Measurements from ENCODE around the gene SLC6A13.

SLC6A13 gene

GRCh38 chr12:229441-230191 is 33.0 kb downstream of the SLC6A13 start:
- no peak overlapping the region for H3K27ac ChIP-seq (ENCODE audit: low read depth, low read length)
- no peak overlapping the region for H3K14ac ChIP-seq (ENCODE audit: low read length)
- H3K4me3 ChIP-seq (ENCODE audit: low read depth, low read length): no peak overlapping the region
- no peak overlapping the region for H3K18ac ChIP-seq (ENCODE audit: low read length)
- no peaks in the 10 kb centered on the region for H3K79me1 ChIP-seq (ENCODE audit: low read length)
- no CpG with 5 or more reads among the region's 26 CpGs for whole genome bisulfite sequencing (ENCODE audit: extremely low coverage, insufficient coverage, insufficient read length)
- H2BK120ac ChIP-seq (ENCODE audit: insufficient read depth, low read length, poor library complexity): no peak overlapping the region
- no peaks in the 10 kb centered on the region for H3K79me2 ChIP-seq (ENCODE audit: control insufficient read depth, insufficient read depth, low read length, poor library complexity)
- no peaks in the 10 kb centered on the region for H3K36me3 ChIP-seq (ENCODE audit: control insufficient read depth in 1 of 2, insufficient read depth in 2 of 2, low read length in 2 of 2)
- DNase-seq: no peak
- H3K4ac ChIP-seq (ENCODE audit: low read depth, low read length): no peak overlapping the region
- H3K4me1 ChIP-seq (ENCODE audit: control insufficient read depth in 1 of 2, insufficient read depth in 2 of 2, low read length in 2 of 2): no peaks in the 10 kb centered on the region
- no peak overlapping the region for H4K12ac ChIP-seq (ENCODE audit: low read depth, low read length)
- no peak overlapping the region for H3K23ac ChIP-seq (ENCODE audit: low read length)
- H2AFZ ChIP-seq (ENCODE audit: insufficient read depth, low read length, poor library complexity): no peak overlapping the region
- no peak overlapping the region for H4K8ac ChIP-seq (ENCODE audit: low read depth, low read length)
- no peaks in the 10 kb centered on the region for H3K9me3 ChIP-seq (ENCODE audit: insufficient read depth, low read depth, low read length)
- no peak overlapping the region for H2BK5ac ChIP-seq (ENCODE audit: low read depth, low read length, poor library complexity)
- no peak overlapping the region for H2AK5ac ChIP-seq (ENCODE audit: low read length)
- no peak overlapping the region for H2BK12ac ChIP-seq (ENCODE audit: low read length)
- no peak overlapping the region for H4K91ac ChIP-seq (ENCODE audit: low read depth, low read length)
- H3K4me2 ChIP-seq (ENCODE audit: low read length): no peak overlapping the region
- H3K9ac ChIP-seq (ENCODE audit: low read length): no peak overlapping the region
- no peaks in the 10 kb centered on the region for H3K27me3 ChIP-seq (ENCODE audit: insufficient read depth, low read length)

- H3K9me3 ChIP-seq (ENCODE audit: insufficient read depth, low read depth, low read length): no peaks in the 10 kb centered on the region
- H2AK5ac ChIP-seq (ENCODE audit: low read length): no peak overlapping the region
- H3K27ac ChIP-seq (ENCODE audit: low read depth, low read length): no peak overlapping the region
- no peaks in the 10 kb centered on the region for H3K79me2 ChIP-seq (ENCODE audit: control insufficient read depth, insufficient read depth, low read length, poor library complexity)
- no peak overlapping the region for H3K23ac ChIP-seq (ENCODE audit: low read length)
- no peak overlapping the region for H4K8ac ChIP-seq (ENCODE audit: low read depth, low read length)
- H3K4me2 ChIP-seq (ENCODE audit: low read length): no peak overlapping the region
- H2BK12ac ChIP-seq (ENCODE audit: low read length): no peak overlapping the region
- no peak overlapping the region for H3K4me3 ChIP-seq (ENCODE audit: low read depth, low read length)
- H2AFZ ChIP-seq (ENCODE audit: insufficient read depth, low read length, poor library complexity): no peak overlapping the region
- no peak overlapping the region for H3K9ac ChIP-seq (ENCODE audit: low read length)
- H3K27me3 ChIP-seq (ENCODE audit: insufficient read depth, low read length): no peaks in the 10 kb centered on the region
- no peak overlapping the region for H3K4ac ChIP-seq (ENCODE audit: low read depth, low read length)
- H3K79me1 ChIP-seq (ENCODE audit: low read length): no peaks in the 10 kb centered on the region
- no peak overlapping the region for H2BK5ac ChIP-seq (ENCODE audit: low read depth, low read length, poor library complexity)
- H3K14ac ChIP-seq (ENCODE audit: low read length): no peak overlapping the region
- H4K12ac ChIP-seq (ENCODE audit: low read depth, low read length): no peak overlapping the region
- H4K91ac ChIP-seq (ENCODE audit: low read depth, low read length): no peak overlapping the region
- no peak overlapping the region for H3K18ac ChIP-seq (ENCODE audit: low read length)
- no peak for DNase-seq
- H3K4me1 ChIP-seq (ENCODE audit: control insufficient read depth in 1 of 2, insufficient read depth in 2 of 2, low read length in 2 of 2): no peaks in the 10 kb centered on the region
- H2BK120ac ChIP-seq (ENCODE audit: insufficient read depth, low read length, poor library complexity): no peak overlapping the region
- no peaks in the 10 kb centered on the region for H3K36me3 ChIP-seq (ENCODE audit: control insufficient read depth in 1 of 2, insufficient read depth in 2 of 2, low read length in 2 of 2)
- WGBS (ENCODE audit: extremely low coverage, insufficient coverage, insufficient read length): no CpG with 5 or more reads among the region's 3 CpGs
Measured at GRCh38 chr12:228846-229200, 33.8 kb downstream of the SLC6A13 start.

DNA sequence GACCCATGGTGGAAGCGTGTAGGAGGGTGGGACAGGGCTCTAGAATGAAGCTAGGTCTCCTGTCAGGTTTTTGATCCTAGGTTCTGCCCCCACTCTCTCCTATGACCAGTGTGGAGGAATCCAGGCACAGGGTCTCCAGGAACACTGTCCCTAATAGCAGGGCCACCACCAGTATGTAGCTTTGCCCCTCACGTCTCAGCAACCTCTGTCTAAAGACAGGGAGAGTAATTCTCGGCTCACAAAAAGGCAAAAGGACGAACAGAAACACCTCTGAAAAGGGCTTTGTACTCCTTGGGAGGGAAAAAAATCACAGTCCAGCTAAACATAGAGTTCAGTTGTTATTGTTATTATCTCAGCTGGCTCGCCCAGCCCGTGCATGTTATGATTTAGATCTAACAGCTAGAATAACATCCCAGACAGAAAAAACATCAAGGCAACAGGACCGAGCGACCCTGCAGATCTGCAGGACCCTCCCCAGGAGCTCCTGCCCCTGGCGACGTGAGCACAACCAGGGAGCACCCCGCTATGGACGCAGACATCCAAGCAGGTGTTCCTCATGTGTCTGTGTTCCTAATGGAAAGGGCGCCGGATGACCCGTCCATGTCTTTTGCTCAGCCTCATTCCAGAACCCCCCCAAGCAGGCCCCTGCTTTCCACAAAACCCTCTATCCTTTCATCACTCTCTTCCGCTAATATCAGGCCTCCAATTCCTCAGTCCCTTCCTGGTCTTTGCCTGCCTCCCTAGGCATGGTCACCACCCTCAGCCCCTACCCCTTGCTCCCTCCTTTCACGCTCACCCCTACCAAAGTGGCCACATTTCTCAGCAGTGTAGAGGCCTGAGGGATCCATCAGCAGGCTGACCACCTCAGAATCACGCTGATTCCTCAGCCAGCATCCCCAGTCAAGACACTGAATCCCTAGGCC is 34.5 kb downstream of the SLC6A13 start:
- Histone ChIP-seq H3K18ac (ENCODE audit: low read length) (no peak overlapping the region), H2BK120ac (ENCODE audit: insufficient read depth, low read length, poor library complexity) (no peak overlapping the region), H2AK5ac (ENCODE audit: low read length) (no peak overlapping the region), H3K4me1 (ENCODE audit: control insufficient read depth in 1 of 2, insufficient read depth in 2 of 2, low read length in 2 of 2) (no peaks in the 10 kb centered on the region), H3K79me1 (ENCODE audit: low read length) (no peaks in the 10 kb centered on the region), H4K8ac (ENCODE audit: low read depth, low read length) (no peak overlapping the region), H3K36me3 (ENCODE audit: control insufficient read depth in 1 of 2, insufficient read depth in 2 of 2, low read length in 2 of 2) (no peaks in the 10 kb centered on the region), H3K4me3 (ENCODE audit: low read depth, low read length) (no peak overlapping the region), H2AFZ (ENCODE audit: insufficient read depth, low read length, poor library complexity) (no peak overlapping the region), H2BK12ac (ENCODE audit: low read length) (no peak overlapping the region), H3K4ac (ENCODE audit: low read depth, low read length) (no peak overlapping the region), H4K12ac (ENCODE audit: low read depth, low read length) (no peak overlapping the region), H3K79me2 (ENCODE audit: control insufficient read depth, insufficient read depth, low read length, poor library complexity) (no peaks in the 10 kb centered on the region), H3K23ac (ENCODE audit: low read length) (no peak overlapping the region), H3K9me3 (ENCODE audit: insufficient read depth, low read depth, low read length) (no peaks in the 10 kb centered on the region), H3K4me2 (ENCODE audit: low read length) (no peak overlapping the region), H4K91ac (ENCODE audit: low read depth, low read length) (no peak overlapping the region), H3K9ac (ENCODE audit: low read length) (no peak overlapping the region), H3K27me3 (ENCODE audit: insufficient read depth, low read length) (no peaks in the 10 kb centered on the region), H3K27ac (ENCODE audit: low read depth, low read length) (no peak overlapping the region), H2BK5ac (ENCODE audit: low read depth, low read length, poor library complexity) (no peak overlapping the region), H3K14ac (ENCODE audit: low read length) (no peak overlapping the region)
- DNase-seq: no peak
- WGBS (ENCODE audit: extremely low coverage, insufficient coverage, insufficient read length): no CpG with 5 or more reads among the region's 18 CpGs

GRCh38 chr12:227286-227915 is 35.2 kb downstream of the SLC6A13 start:
- Histone ChIP-seq H3K27me3 (ENCODE audit: insufficient read depth, low read length) (no peaks in the 10 kb centered on the region), H4K12ac (ENCODE audit: low read depth, low read length) (no peak overlapping the region), H3K14ac (ENCODE audit: low read length) (no peak overlapping the region), H3K4me3 (ENCODE audit: low read depth, low read length) (no peak overlapping the region), H2BK12ac (ENCODE audit: low read length) (no peak overlapping the region), H3K4ac (ENCODE audit: low read depth, low read length) (no peak overlapping the region), H3K4me1 (ENCODE audit: control insufficient read depth in 1 of 2, insufficient read depth in 2 of 2, low read length in 2 of 2) (no peaks in the 10 kb centered on the region), H2AFZ (ENCODE audit: insufficient read depth, low read length, poor library complexity) (no peak overlapping the region), H3K9me3 (ENCODE audit: insufficient read depth, low read depth, low read length) (no peaks in the 10 kb centered on the region), H2BK5ac (ENCODE audit: low read depth, low read length, poor library complexity) (no peak overlapping the region), H3K36me3 (ENCODE audit: control insufficient read depth in 1 of 2, insufficient read depth in 2 of 2, low read length in 2 of 2) (no peaks in the 10 kb centered on the region), H2AK5ac (ENCODE audit: low read length) (no peak overlapping the region), H2BK120ac (ENCODE audit: insufficient read depth, low read length, poor library complexity) (no peak overlapping the region), H3K79me2 (ENCODE audit: control insufficient read depth, insufficient read depth, low read length, poor library complexity) (no peaks in the 10 kb centered on the region), H3K79me1 (ENCODE audit: low read length) (no peaks in the 10 kb centered on the region), H3K4me2 (ENCODE audit: low read length) (no peak overlapping the region), H3K18ac (ENCODE audit: low read length) (no peak overlapping the region), H3K9ac (ENCODE audit: low read length) (no peak overlapping the region), H3K27ac (ENCODE audit: low read depth, low read length) (no peak overlapping the region), H4K91ac (ENCODE audit: low read depth, low read length) (no peak overlapping the region), H4K8ac (ENCODE audit: low read depth, low read length) (no peak overlapping the region), H3K23ac (ENCODE audit: low read length) (no peak overlapping the region)
- no peak for DNase-seq
- no CpG with 5 or more reads among the region's 7 CpGs for WGBS (ENCODE audit: extremely low coverage, insufficient coverage, insufficient read length)
